GM18867 (cell line): ENCODE data around the gene CDK17.

Experiments used
- ATAC-seq: cut with Tn5 transposase; IDR thresholded peaks from one replicate; pipeline ENCODE4 v1.9.1; 2021; ENCODE audit warnings: mild to moderate bottlenecking, moderate library complexity; ENCODE audit not compliant: unreplicated experiment

CDK17 gene

DNA sequence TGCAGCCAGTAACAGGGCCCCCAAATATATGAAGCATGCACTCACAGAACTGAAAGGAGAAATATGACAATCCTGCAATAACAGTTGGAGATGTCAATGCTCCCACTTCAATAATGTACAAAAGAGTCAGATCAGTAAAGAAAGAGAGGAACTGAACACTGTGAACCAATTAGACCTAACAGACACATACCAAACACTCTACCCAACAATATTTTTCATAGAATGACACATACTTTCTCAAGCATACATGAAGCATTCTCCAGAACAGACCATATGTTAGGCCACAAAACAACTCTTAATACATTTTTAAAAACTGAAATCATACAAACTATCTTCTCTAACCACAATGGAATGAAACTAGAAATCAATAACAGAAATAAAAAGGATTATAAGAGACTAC, 125.9 kb downstream of the CDK17 start:
- no peak for ATAC-seq

DNA sequence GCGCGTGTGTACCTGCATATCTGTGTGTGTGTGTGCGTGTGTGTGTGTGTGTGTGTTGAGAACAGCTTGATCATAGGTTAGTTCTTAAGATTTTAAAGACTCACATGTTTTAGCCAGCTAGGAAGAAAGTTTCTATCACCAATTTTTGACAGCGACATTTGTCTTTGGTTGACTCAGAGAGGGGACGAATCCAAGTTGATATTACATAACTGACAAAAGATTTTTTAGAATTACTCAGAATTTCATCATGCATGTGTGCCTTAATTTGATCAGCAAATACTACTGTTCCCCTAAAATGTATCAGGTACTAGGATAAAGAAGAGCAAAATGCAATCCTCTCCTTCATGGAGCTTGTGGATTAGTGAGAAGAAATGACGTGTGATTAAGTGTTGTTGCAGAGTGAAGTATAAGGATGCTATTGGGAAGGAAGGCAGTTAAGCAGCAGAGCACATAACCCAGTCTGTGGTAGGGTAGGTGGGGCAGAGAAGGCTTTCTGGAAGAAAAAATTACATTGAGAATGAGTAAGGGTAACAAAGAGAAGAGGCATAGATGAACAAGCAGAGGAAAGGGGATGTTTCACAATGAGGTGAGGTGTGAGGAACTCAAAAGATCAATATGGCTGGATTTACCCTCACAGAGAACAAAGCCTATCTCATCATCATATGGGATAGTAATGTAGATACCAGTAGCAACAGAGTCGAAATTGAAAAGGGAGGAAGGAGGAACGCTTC, 128.6 kb downstream of the CDK17 start:
- no peak for ATAC-seq

DNA sequence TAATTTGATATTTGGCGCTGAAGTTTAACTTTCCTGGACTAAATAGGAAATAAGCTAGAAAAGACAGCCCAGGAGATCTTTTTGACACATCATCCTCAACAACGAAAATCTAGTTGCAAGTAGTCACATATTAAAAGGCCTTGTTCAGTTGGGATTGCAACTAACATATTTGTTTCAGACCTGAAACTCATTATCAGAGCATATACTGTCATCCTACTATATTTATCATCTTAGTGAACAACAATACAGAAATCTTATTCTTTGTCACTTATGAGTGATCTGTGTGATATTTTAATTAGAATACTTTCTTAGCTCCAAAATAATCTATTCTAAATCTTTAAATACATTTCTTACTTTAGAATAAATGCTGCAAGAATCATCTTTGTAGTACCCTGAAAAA, 134.0 kb downstream of the CDK17 start:
- no peak for ATAC-seq

DNA sequence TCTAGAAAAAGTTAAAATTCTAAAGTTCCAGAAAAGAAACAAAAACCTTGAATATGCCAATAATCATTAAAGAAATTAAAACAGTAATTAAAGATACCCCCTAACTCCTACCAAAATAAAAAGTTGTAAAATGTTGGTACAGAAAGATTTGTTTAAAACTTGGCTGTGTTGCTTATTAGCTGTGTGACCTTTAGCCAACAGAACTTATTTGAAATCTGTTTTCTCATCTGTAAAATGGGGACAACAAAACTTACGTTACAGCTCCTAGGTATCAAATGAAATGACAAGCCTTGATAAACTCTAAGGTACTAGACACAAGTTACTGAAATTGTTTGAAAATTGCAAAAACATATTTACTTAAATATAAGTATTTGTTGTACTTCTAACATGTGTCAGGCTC, 134.4 kb downstream of the CDK17 start:
- no peak for ATAC-seq

DNA sequence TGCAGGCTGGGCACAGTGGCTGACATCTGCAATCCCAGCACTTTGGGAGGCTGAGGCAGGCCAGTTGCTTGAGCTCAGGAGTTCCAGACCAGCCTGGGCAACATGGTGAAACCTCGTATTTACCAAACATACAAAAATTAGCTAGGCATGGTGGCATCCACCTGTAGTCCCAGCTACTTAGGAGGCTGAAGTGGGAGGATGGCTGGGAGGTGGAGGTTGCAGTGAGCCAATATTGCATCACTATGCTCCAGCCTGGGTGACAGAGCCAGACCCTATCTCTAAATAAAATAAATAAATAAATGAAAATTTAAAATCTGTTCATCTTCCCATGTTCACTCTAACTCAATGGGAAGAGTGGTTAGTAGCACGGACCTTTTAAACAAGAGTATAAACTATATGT, 134.8 kb downstream of the CDK17 start:
- no peak for ATAC-seq

DNA sequence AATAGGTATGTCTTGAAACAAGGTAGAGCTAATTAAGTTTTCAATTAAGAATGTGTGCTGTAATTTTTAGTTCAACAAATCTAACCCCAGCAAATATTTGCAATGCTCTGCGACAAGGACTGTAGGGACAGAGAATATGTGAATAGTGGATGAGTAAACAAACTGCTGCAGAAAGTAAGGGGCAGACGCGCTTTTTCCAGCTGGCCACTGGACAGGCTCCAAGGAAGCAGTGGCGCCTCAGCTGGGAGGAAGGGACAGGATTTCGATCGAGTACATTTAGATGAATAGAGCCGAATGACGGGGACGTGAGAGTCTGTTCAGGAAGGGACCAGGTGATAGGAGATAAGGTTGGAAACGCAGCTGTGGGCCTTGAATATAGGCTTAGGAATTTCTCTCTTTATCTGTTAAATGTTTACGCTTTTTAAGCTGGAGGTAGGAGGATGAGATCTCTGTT, 136.8 kb downstream of the CDK17 start:
- no peak for ATAC-seq

DNA sequence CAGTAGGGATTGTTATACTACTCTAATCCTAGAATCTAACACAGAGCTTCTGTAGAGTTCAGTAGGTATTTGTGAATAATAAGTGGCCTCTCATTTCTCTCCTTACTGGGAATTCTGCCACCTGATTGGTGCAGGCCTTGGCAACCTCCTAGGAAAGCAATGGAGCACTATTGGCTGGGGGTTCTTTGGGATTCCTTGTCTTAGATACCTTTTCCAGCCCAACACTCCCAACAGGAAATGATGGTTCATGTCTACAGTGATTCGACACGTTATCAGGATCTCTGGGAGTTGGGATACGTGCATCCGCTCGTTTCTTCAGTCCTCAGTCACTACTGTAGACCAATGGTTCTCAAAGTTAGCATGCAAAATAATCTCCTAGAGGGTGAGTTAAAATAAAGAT, 138.7 kb downstream of the CDK17 start:
- ATAC-seq: no peak

DNA sequence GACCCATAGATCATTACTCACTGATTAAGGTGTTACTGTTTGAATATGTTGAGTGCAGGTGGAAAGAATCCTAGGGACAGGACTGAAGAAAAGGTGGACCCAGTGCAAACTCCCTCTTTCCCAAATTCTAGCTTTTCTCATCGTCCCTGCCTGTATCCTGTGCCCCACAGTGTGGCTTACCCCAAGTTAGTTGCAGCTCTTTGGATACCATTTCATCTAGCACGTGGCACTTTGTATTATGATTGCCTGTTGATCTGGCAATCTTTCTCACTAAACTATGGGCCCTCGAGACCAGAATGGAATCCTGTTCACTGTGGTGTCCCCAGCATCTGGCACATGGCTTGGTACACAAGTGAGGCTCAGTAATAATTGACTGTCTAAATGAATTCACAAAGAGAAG, 139.6 kb downstream of the CDK17 start:
- no peak for ATAC-seq

DNA sequence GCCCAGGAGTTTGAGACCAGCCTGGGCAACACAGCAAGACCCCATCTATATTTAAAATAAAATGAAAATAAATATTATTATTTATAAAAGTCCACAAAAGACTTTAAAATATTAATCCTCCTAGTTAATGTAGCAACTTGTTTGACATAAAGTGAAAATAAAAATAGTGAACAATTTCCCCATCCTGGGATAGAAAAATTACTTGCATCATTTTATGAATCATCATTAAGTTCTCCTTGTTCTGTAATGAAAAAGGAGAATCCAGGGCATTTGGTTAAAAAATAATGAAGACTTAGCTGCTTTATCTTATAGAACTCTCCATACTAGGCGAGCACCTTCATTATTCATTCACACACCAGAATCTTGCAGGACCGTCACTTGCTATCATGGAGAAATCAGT, 140.0 kb downstream of the CDK17 start:
- ATAC-seq: no peak

DNA sequence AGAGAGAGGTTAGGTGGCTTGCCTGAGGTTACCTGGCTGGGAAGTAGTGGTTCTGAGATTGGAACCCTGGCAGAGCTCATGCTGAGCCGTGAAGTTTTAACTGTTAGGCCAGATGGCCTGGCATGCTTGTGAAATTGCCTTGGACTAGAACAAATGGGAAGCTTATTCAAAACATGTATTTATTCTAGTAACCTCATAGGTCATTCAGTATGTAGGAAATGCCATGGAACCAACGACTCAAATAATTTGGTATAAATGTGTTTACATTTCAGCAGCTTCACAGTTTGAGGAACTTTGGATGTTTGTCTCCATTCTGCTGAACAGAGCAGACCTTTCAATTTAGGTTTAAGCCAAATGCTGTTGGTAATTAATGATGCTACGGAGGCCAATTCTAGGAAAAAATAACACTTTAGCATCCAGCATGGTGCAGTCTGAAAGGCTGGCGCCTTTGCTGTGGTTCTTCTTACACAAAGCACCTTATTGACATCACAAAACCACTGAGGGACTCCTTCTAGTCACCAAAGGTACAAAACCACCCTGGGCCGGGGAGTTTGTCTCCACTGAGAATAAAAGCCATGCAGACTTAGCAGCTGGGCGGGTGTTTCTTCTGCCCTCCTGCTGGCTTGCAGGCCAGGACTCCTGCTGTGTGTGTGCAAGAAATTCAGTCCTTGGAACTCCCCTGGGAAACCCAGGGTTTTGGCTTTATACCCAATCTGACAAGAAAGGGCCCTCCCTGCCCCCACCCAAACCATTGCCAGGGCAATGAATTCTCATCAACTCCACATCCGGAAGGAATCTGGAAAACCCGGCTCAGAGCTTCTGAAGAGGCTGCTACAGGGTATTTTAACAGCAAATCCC, 141.9 kb downstream of the CDK17 start:
- ATAC-seq: no peak

DNA sequence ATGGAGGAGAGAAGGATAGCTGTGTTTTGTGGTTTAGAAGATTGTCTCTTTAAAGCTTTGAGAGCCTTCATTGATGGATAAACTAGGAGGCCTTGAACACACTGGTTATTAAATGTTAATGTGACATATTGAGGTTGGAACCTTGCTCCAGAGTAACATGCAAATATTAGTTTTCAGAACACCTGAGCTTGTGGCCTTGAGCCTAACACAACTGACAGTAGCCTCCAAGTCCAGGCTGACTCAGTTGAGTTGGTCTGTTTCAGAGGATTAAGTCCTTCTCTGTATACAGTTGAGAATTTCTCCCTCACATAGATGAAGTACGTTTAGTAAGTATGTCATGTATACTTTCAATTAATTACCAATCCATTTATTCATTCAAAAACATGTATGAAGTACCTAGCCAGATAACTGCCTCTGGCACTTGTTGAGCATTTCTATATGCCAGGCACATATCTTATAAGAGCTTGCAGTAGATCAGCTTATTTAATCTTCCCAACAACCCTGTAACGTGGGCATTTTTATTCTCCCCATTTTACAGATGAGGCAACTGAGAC, 142.6 kb downstream of the CDK17 start:
- no peak for ATAC-seq

DNA sequence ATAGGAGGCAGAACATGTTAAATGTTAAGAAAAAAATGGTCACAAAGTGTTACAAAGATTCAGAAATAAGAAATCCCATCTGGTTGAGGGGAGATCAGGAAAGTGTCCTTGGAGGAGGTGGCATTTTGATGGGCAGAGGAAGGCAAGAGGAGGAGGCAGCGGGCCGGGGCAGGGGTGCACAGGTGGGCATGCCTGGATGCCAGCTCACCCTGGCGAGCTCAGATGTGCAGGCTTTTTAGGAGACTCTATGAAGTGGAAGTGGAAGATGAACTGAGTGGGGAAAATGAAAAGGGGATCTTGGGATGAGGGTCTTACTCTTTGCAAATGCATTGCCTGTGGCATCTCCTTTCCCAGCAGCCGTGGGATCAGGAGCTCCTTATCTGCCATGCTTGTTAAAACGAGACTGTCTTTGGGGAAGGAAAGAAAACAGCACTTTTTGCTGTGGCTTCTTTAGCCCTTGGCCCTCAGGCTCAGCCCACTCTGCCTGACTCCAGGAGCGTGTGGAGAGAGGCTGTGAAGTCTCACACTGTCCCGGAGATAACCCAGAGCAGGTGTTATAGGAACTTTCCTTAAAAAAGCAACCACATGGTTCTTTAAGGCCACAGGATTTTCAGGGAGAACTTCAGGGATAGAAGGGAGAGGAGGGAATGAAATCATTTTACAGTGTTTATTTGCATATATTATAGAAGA, 143.4 kb downstream of the CDK17 start:
- ATAC-seq: no peak

DNA sequence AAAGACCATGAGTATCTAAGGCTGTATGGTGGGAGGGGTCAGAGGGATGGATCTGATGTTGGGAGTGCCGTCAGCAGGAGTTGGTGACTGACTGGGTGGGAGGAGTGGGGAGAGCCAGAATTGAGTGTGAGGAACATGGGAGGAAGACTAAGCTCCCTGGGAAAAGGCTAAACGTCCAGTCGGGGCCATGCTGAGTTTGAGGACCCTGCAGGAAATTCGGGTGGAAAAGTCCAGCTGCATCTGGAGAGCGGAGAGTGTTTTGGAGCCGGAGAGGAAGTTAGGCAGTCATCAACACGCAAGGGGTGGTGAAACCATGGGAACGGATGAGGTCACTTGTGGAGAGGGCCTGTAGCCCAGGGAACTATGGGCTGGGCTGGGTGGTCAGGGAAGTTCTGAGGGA, 145.2 kb downstream of the CDK17 start:
- ATAC-seq: no peak

DNA sequence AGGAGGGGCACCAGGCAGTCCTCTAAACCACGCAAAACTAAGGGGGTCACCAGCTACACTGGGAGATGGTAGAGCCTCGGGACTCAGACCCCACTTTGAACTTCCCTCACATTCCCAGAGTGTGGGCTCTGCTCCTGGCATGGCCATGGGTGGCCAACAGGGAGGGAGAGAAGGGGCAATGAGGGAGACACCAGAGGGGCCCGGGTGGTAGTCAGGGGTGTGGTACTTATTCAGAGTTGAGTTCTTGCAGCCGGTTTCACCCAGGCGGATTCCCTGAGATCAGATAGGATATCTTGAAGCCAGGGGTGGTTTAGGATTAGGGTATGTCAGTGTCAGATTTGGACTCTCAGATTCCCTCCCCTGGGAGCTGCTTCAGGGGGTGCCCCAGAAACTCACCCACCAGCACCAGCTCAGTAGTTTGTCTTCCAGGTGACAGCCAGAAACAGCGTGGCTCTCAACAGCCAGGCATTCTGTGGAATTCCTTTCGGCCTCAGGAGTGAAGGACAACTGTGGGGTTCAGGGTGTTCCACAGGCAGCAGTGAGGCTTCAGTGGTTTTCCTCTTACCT, 150.0 kb downstream of the CDK17 start:
- no peak for ATAC-seq

DNA sequence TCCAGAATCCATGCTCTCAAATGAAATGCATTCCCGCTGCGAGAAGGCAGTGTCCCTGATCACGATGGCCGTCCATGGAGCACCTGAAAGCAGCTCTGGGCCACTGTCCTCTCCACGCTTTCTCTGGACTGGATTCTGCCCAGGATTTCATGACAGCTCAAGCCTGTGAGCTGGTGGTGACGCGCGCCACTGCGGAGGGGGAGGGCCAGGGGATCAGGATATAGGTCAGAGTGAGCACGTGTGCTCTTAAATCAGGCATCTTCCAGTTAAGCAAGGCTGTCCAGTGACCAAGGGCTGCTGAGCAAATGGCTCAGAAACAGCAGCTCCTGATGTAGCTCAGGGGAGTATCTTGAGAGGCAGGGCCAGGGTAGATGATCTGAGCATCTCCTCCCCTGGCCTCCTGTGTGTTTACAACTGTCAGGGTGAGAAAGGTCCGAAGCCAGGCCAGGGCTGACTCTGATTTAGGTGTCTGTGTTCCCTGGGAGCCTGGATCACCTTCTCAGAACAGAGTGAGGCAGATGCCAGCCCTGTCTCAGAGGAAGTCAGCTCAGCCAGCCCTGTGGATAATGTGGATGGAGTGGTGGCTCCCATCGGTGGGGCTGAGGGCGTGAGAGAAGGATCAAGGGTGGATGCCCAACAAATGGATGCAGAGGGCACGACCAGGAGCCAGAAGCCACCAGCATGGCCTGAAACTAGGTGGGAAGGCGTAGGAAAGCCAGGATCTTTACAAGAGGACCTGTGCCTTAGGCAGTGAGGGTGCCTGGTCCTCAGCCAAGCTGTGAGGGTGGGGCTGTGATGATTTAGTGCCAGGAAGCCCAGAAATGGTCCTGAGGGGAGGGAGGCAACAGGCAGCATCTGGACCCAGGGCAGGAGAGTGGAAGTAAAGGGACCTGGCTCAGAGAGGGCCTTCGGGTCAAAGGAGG, 150.8 kb downstream of the CDK17 start:
- ATAC-seq: no peak

DNA sequence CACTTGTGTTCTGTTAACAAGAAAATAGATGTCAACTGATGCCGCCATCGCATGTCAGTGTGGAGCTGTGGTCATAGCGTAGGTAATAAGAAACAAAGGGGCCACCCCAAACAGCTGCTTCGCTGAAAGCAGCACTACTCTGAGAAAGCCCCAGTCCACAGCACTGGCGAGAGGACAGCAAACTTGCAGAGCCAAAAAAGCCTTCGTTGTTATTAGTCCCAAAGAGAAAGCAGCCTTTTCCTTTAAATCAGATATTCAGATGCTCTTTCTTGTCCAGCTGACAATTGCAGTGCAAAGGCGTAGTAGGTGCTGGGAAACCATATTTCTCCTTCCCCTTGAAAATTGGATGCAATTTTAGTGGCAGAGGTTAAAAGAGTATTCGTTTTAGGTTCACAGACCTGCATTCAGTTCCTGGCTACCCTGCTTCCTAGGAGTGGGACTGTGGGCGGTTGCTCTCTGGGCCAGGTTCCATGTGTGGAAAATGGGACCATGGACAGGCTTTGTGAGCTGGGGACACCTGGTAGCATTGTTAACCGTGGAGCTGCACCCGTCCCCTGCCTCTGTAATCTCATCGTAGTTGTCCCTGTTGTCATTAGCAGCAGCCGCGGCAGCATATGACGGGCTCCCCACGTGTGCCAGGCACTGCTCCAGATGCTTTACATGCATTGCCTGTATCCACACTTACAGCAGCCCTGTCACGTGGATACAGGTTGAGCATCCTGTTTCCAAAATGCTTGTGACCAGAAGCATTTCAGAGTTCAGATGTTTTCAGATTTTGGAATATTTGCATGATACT, 151.9 kb downstream of the CDK17 start:
- no peak for ATAC-seq

DNA sequence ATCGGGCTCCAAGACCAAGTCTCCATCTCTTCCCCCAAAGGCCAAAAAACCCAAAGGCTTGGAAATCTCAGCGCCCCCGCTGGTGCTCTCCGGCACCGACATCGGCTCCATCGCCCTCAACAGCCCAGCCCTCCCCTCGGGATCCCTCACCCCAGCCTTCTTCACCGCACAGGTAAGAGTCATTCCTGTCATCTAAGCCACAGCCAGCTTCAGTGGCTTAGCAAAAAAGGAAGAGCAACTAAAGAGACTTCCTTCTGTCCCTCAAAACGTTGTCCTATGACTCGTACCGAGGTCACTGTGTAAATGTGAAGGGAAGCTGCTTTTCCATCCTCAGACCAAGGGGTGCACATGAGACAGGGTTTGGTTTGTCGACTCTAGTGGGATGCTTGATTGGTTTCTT, 152.7 kb downstream of the CDK17 start:
- no peak for ATAC-seq

DNA sequence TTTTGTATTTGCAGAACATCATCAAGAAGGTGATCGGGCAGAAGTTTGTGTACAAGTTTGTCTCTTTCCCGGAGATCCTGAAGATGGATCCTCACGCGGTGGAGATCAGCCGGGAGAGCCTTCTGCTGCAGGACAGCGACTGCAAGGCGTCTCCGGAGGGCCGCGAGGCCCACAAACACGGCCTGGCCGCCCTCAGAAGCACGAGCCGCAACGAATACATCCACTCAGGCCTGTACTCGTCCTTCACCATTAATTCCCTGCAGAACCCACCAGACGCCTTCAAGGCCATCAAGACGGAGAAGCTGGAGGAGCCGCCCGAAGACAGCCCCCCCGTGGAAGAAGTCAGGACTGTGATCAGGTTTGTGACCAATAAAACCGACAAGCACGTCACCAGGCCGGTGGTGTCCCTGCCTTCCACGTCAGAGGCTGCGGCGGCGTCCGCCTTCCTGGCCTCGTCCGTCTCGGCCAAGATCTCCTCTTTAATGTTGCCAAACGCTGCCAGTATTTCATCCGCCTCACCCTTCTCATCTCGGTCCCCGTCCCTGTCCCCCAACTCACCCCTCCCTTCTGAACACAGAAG, 153.2 kb downstream of the CDK17 start:
- ATAC-seq: no peak

DNA sequence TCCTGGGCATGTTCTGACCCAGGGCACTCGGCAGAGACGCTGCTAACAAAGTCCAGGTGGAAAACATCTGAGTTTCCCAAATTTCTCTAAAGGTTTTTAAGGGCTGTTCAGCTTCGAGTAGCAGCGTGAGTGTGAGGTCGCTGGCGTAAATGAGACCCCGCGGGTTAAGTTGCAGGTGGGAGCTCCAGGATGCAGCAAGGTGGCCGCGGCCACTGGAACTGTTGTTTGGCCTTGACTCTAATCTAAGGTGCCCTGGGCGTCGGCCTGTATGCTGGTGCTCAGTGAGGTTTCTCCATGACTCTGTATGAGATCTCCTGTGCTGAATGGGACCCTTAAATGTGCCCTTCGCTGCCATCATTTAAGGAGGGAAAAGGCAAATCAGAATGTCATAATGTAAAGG, 155.4 kb downstream of the CDK17 start:
- ATAC-seq: no peak
